ENCODE results near the gene ITGB2.
"Not testable (repeated sequence)": the region's sequence is repeated elsewhere in the genome, so short reads cannot be mapped to it uniquely, and the experiment has no call there.

The ITGB2 gene

DNA sequence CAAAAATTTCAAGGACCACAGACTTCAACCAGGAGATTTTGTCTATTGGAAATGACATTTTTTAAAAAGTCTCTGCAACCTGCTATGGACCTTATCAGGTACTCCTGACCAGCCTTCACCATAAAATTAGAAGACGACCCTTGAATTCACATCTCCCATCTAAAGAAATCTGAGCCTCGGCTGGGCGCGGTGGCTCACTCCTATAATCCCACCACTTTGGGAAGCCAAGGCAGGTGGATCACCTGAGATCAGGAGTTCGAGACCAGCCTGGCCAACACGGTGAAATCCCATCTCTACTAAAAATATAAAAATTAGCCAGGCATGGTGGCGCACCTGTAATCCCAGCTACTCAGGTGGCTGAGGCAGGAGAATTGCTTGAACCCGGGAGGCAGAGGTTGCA, 41.5 kb downstream of the ITGB2 start:
- not testable (repeated sequence) for DNase-seq

DNA sequence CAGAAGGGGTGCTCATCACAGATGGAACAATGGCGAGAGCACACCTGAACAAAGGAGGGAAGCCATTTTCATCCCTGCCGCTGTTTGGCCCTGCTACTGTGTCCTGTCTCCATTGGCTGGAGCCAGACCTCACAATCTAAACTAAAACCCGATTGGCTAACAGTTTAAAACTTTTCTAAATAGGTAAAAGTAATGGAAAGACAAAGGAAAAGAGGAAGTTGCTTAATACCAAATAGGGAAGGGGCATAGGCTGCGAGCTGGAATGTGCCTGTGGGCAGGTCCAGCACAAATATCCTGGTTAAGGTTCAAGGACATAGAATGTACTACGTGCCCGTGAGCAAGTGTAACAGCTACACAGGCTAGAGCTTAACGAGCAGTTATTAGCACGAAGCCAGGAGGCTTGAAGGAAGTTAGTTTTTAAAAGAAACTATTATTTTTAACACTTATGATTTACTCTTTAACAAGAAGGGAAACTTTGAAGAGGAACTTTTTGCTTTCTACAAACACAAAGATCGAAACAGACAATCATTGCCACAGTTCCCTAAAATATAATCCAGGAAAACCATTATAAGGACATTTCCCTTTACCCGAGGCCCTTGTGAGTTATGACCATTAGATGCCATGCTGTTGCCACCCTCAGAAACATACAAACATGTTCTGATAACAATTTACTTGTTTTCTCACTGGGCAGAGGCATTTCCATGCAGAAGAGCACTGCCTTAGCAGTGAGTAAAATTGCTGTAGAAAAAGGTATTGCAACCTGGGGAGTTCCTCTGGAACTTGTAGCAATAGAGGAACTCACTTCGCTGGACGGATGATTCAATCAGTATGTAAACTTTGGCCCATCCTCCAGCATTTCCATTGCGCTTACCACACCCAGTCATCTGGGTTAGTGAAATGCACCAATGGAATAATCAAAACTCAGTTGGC, 42.4 kb downstream of the ITGB2 start:
- DNase-seq: no peak

DNA sequence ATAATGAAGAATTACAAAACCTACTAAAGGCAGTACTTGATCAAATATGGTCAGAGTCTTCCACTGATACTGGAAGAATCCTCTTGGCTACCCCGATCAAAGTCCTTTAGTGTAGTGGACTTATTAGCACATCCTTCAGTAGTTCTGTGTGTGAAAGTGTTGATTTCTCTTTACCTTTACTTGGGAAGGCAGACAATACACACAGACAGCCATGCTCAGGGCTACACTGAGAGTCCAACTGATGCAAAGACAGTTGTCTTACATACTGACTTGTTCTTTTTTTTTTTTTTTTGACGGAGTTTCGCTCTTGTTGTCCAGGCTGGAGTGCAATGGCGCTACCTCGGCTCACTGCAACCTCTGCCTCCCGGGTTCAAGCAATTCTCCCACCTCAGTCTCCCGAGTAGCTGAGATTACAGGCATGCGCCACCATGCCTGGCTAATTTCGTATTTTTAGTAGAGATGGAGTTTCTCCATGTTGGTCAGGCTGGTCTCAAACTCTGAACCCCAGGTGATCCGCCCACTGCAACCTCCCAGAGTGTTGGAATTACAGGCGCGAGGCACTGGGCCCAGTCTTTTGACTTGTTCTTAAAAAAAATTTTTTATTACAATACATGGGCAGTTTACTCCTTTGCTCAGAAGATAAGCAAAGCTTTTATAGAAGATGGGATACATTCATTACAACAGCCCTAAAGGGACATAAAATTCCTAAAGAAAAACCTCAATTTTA, 43.7 kb downstream of the ITGB2 start:
- no peak for DNase-seq

DNA sequence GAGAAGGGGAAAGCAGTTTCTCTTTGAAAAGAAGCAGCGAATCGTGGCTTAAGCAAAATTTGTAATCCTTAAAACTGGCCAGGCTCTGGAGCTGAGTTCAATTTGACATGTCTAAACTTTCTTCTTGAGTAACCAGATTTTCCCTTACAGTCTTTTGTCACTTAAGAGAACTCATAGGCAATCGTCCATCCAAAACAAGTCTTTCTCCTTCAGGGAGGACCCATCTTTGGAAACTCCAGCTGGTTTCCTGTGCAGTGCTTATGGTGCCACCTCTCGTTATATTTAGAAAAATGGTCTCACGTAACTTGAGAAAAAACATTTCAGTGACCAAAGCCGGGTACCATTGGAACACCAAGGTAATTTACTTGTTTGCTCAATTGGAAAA, 45.4 kb downstream of the ITGB2 start:
- DNase-seq: no peak

DNA sequence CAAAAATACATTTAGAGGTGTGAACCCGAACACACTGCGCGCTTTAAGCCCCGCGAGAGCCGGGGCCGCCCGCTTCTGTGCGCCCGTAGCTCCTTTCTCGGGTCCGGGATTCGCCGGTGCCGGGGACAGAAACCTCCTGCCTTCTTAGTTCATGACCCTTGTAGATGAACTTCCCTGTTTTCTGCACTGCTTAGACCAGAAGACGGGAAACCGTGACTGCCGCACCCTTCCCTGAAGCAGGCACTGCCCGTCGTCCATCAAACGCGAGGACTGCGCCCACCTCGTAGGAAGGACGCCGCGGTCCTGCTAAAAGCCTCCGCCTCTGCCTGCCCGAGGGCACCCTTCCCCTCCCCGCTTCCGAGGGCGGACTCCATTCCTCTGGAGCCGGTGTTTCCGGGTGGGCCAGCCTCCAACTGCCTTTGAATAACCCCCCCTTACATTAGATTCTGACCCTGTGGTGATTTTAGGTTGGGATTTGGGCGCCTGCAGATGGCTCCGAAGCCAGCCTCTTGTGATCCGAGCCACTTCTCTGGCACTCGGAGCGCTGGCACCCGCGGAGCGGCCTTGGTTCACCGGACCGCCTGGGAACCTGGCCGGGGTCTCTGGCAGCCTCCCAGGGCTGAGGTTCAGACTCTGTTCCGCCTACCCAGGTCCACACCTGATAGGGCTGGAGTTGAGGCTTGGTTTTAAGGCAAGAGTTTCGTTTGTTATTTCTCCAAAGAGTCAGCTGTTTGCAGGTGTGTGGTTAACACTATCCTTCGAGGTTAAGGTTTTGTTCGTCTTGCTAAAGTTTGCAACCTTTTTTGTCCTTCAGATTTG, 46.0 kb downstream of the ITGB2 start:
- no peak for DNase-seq

DNA sequence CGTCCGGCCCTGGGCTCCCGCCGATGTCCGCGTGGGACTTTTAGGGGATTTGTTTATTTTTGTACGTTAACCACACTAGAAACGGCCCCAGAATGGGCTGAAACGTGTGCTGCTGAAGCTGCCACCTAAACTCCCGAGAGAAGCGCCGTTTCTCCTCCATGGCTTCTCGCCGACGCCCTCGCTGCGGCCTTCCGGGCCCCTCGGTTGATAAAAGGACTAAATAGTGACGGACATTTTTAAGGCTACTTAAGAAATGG, 46.5 kb downstream of the ITGB2 start:
- DNase-seq: no peak

DNA sequence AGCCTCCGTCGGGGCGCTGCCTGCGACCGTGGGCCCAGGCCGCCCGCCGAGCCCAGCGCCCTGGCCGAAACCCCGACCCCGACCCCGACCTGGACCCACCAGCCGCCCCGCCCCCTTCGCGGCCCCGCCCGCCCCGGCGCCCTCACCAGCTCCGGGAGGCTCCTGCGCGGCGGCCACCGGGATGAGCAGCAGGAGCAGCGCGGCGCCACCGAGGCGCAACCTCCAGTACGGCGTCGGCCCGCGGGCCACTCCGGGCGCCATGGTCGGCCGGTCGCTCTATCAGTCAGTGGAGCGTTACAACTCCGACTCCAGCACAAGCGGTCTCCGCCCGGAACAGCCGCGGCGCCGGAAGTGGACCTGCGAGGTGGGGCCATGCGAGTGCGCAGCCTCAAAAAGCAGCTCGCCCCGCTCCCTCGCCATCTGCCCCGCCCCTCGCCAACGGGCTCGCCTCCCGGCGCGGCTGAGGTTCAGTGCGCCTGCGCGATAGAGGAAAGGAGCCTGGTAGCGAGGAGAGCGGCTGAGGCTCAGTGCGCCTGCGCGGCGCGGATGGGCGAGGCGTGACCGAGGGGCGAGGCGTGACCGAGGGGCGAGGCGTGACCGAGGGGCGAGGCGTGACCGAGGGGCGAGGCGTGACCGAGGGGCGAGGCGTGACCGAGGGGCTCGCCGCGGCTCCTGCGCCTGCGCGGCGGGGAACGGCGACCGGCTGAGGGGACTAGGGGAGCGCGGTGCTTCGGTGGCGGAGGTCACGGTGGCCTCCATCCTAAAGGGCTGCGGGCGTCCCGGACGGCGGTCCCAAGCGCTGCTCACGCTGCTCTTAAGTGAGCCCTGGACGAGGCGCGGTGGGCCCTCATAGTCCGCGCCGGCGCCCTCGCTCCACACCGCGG, 47.1 kb downstream of the ITGB2 start, which contains the start of gene PTTG1IP:
PTTG1IP (minus strand) TSS at position 335 of the 884 bp plus-strand sequence; CDS start at position 261, 74 bp downstream.
- peak; percentile 86 for DNase-seq

DNA sequence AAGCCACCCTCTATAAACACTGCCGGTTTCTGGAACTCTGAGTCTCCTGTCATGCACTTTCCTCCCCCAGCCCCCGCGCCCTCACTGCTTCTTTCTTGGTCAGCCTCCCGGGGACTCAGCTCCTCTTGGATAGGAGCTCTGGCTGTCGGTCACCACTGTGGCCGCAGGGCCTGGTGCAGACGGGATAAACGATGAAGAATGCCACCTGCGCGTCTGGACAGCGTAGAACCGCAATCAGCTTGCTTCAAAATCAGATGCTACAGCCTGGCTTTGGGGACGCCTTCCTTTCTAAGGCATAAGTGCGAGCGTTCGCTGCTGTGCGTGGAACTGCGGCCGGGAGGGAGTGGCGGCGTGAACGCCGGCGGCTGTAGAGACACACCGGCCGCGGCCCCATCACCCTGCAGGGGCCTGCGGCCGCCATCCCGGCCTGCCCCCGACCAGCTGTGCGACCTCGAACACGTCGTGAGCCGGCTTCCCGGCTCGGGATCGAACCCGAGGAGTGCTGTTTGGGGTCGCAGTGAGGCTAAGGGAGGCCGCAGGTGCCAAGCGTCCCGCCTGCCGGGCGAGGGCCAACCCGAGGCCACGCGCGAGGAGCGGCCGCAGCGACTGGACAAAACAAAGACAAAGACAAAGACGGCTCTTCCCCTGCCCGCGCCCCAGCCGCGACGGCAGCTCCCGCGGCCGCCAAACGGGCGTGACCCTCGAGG, 47.9 kb downstream of the ITGB2 start:
- no peak for DNase-seq

DNA sequence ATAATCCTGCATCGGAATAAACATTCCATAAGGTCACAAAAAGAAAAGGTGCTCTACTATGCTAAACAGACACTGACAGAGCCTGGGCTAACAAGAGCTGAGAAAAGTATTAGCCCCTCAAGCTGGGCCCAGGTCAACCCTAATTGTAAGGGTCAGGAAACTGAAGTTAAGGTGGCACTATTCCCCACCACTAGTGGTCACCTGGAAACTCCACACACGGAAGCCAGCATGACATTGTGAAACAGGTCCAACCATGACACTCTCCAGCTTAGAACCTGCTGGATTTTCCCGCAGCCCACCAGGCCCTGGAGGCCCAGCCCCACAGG, 48.4 kb downstream of the ITGB2 start:
- no peak for DNase-seq

DNA sequence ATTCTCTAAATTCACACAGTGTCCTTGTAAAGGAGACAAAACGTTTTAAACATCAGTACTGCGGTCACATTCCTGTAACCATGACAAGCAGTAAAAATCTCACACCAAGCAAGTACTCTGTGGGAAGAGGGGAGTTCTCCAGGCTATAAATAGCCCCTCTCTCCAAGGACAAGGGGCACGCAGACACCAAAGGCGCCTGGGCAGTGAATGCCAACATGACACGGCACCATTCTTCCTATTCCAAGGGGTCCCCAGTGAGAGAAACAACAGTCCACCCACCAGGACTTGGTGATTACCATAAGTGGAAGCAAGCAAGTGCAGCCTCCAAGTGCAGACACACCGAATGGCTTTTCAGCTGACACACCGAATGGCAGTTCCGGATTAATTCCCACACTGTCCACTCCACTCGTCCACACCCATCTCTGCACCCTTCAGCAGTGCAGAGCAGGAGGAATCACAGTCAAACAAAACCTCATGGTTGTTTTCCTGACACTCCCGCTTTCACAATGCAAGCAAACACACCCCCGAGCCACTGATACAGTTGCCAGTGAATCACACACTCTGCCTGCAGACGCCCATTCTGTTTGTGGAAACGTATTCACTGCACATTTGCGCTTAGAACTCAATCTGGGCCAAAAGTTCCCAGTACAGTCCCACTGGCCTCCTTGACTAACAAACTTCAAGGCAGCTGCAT, 49.0 kb downstream of the ITGB2 start:
- DNase-seq: no peak

DNA sequence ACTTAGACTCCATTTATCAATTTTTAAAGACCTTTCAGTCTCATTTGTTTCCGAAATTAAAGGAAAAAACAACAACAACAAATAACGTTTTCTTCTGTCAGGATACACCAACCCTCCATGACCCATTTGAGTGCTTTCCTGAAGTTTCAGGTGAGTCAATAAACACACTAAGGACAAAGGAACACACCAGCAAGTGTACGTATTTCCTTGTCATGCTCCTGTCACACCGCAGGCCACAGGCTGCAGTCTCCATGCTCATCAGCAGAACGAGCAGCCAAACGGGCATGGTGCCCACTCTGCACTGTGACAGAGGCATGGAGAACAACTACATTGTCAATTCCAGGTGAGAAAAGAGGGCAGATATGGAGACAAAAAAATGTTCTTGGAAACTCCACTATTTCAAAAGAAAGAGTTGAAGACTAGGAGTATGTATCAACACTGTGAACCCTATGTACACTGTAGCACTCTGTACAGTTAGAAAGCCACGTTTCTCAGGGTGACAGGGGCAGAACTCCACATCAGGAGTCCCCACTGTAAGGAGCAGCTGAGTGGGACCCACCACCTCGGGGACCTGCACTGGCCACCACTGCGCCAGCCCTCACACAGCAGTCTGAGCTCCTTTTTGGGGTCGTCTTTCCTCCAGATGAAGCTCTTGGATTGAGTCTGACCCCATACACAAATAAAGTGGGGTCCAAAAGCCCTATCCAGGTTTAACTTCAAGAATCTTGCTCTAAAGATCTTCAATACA, 49.8 kb downstream of the ITGB2 start:
- no peak for DNase-seq

DNA sequence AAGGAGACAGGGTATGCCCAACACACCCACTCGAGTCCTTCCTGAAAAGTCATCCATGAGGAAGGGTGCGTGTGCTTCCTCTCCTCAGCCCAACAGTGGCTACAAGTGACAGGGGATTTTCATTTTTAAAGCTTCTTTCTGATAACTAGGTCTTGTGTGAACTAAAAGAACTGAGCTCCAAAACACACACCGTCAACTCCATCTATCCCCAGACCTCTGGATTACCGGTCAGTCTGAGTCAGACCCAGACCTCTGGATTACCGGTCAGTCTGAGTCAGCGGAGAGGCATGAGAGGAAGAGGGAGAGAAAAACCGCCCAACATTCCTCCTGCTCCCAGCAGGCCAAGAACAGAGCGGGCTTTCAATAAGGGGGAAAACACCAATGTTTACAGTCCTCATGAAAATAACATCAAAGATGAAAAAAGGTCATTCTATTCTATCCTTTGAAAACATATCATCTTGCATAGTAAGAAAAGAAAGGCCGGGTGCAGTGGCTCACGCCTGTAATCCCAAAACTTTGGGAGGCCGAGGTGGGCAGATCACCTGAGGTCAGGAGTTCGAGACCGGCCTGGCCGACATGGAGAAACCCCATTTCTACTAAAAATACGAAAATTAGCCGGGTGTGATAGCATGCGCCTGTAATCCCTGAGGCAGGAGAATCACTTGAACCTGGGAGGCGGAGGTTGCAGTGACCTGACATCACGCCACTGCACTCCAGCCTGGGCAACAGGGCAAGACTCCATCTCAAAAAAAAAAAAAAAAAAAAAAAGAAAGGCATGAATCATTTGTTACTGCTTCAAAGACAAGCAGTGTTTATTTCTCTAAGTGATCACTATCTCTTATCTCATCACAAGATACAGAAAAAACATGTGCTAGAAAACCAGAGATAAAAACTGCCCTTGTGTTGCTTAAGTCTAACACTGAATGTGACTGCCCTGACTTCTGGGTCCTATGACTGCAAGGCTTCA, 50.6 kb downstream of the ITGB2 start:
- DNase-seq: no peak

DNA sequence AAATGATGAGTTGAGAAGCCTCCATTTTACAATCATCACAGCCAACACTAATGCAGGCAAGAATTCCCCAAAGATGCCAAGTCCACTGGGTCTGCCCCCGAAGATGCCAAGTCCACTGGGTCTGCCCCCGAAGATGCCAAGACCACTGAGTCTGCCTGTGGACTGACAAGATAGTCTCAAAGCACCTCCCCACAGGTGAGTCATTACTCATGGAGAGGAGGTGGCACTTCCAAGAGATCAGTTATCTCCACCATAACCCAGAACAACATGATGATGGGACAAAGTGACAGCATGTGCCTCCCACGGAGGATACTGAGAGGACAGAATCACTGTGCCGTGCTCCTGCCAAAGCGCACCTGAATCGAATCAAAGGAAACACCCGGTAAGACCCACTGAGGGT, 52.0 kb downstream of the ITGB2 start:
- no peak for DNase-seq

DNA sequence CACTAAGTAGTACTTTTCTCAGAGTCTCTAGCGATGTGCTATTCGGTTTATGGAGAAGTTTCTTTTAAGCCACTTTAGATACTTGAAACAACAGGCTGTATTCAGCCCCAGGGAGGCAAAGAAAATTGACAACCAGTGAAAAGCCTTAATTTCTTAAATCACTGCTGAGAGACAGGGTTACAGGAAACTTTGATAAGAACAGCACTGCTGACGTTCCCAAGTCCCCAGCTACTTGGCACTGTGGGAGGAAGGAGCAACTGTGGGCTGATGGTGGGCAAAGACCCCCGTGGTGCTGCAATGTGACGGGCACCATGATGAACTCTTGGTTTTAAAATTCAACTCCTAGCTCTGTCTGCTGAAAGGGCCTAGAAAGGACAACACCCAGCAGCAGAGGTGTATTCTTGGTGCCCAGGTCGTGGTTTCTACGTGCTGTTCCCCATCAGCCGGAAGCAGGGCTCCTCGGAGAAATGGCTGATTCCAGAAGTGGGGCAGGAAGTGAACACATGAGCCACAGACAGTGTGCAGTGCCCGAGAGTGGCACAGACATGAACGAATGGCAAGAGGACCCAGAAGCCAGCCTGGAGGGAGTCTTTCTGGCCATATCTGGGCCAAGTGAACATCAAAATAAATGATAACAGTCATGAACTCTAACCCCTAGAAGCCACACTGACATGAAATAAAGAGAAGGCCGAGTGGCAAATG, 52.5 kb downstream of the ITGB2 start:
- DNase-seq: no peak

DNA sequence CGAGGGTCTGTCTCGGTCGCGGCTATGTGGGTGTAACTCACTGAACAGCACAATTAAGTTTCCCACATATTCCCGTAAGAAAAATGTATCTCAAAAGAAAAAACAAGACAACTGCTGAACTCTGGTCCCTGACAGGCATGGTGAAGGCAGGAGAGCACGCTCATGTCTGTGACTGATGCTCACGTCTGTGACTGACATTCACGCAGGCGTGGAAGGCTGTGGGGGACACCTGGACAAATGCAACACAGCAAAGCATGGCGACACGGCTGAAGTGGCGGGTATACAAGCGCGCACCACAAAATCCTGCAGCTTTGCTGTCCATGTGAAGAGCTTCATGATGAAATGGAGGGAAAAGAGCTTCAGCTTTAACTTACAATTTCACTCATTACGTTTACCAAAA, 53.2 kb downstream of the ITGB2 start:
- DNase-seq: no peak

DNA sequence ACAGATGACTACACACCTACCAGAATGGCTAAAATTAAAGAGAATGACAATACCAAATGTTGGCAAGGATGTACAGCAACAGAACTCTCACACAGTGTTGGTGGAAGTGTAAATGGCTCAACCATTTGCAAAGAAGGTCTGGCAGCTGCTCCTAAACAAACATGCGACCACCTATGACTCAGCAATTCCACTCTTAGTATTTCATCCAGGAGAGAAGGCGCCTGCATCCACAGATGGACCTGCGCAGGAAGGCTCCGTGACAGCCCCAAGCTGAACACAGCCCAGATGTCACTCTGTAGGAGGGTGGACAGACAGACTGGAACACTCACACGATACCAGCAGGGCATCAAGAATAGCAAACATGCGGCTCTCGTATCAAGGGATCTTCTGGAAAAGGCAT, 53.9 kb downstream of the ITGB2 start:
- no peak for DNase-seq

DNA sequence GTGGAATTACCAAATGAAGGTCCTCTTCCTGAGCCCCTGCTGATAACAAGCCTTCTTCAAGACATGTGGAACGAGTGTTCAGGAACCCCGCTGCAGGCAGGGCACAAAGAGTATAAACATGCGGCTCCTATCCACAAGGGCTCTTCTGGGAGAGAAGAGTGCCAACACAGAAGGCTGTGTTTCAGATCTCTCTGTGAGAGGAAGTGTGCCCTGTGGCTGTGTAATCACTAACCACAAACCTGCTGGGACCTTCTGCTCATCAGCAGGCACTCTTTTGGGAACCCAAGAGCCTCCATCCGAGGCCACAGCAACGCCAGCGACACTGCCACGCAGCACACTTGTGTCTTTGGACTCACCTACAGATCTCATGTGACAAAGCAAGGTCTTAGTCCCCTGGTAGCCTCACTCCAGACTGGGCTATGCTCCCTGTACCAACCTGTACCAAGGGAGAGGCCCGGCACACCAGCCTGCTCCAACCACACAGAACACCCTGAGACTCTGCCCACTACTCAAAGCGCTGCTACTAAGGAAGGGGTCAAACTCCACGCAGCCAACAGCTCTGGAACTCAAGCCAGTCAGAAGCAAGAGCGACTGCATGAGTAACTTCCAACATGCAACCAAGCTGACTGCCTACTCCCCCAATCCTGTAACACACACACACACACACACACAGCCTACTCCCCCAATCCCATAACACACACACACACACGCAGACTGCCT, 55.0 kb downstream of the ITGB2 start:
- DNase-seq: no peak
